ENCODE measurements around the gene BCL2L13.
"Not testable (repeated sequence)": the region's sequence is repeated elsewhere in the genome, so short reads cannot be mapped to it uniquely, and the experiment has no call there.

The BCL2L13 gene

DNA sequence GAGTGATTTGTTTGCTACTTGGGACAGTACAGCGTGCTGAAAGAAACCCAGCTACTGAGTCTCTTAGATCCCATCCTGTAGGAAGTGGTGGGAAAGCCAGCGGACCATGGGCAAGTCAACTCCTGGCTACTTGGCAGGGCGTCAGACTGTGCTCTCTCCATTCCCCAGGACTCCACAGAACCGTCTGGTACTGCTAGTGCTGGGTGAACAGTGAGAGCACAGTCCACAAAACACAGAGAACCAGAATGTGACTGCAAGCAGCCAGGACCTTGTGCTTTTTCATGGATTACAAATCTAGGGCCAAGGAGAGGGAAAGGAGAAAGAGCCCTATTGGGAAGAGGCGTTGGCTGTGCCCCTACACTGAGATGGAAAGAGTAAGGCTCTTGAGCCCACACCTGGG is 125.5 kb downstream of the BCL2L13 start:
- no peak for DNase-seq (ENCODE audit: low spot score)

GRCh38 chr22:17764852-17765251 is 126.3 kb downstream of the BCL2L13 start:
- DNase-seq (ENCODE audit: low spot score); in situ Hi-C loops (cut with MboI; ENCODE audit: low sequenced_read_pairs, unreplicated experiment): not testable (repeated sequence)

More for the DNA sequence above, 125.5 kb downstream of the BCL2L13 start:
- in situ Hi-C loops (cut with MboI; ENCODE audit: low sequenced_read_pairs, unreplicated experiment): no loop called here
- no peak for TF ChIP-seq CTCF (IDR thresholded peaks at IDR 0.05; ENCODE audit: borderline replicate concordance, control extremely low read depth, extremely low read depth, insufficient read depth, missing control alignments)

DNA sequence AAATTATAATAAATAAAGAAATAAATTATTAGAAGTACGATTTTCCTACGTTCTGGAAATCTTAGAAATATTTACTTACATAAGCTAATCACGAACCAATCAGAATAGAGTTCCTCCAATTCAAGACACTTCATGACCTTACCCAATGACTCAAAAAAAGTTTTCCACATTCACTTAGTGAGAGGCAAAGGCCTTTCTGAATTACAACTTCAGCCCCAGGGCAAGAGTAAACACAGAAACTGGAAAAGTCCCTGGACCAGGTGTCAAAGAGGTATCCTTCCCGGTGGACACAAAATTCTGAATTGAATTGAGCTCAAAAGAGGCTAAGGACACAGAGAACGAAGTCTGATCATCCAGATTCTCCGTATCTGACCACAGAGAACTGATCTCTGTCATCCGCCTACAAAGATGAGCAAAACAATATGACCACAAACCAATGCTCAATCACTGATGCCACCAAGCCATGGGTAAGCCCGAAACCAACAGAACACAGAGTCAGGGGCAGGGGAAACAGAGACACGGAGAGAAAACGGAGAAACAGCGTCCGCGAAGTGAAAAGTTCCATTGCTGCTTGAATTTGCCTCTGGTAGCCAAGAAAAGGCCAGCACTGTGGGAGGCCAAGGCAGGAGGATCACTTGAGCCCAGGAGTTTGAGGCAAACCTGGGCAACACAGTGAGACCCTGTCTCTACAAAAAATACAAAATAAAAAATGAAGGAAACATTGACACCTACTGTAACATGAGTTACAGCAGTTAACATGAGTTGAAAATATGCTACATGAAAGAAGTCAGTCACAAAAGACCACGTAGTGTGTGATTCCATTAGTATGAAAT is 128.9 kb downstream of the BCL2L13 start:
- no peak for TF ChIP-seq CTCF (IDR thresholded peaks at IDR 0.05; ENCODE audit: borderline replicate concordance, control extremely low read depth, extremely low read depth, insufficient read depth, missing control alignments)
- DNase-seq (ENCODE audit: low spot score): peak; percentile 73
- in situ Hi-C loops (cut with MboI; ENCODE audit: low sequenced_read_pairs, unreplicated experiment): no loop called here

- in situ Hi-C loops (cut with MboI; ENCODE audit: low sequenced_read_pairs, unreplicated experiment): no loop called here
- no peak for TF ChIP-seq CTCF (IDR thresholded peaks at IDR 0.05; ENCODE audit: borderline replicate concordance, control extremely low read depth, extremely low read depth, insufficient read depth, missing control alignments)
- DNase-seq (ENCODE audit: low spot score): no peak
Observed at GRCh38 chr22:17769013-17769715, 130.6 kb downstream of the BCL2L13 start.

DNA sequence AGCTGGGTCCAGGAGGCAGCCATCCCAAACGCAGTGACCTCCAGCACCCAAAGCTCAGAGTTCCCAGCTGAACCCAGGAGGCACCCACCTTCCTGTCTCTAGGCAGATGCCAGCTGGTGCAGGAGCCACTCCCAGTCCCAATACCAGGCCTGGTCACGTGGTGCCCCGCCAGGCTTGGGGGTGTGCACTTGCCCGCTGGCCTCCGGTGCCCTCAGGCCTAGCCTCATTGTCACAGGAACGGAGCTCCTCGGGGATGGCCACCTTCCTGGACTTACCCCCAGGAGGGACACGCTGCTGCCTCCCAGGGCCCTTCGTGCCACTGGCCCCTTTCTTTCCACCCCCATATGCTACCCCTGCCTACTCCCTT is 131.1 kb downstream of the BCL2L13 start:
- in situ Hi-C loops (cut with MboI; ENCODE audit: low sequenced_read_pairs, unreplicated experiment): no loop called here
- DNase-seq (ENCODE audit: low spot score): no peak
- no peak for TF ChIP-seq CTCF (IDR thresholded peaks at IDR 0.05; ENCODE audit: borderline replicate concordance, control extremely low read depth, extremely low read depth, insufficient read depth, missing control alignments)

DNA sequence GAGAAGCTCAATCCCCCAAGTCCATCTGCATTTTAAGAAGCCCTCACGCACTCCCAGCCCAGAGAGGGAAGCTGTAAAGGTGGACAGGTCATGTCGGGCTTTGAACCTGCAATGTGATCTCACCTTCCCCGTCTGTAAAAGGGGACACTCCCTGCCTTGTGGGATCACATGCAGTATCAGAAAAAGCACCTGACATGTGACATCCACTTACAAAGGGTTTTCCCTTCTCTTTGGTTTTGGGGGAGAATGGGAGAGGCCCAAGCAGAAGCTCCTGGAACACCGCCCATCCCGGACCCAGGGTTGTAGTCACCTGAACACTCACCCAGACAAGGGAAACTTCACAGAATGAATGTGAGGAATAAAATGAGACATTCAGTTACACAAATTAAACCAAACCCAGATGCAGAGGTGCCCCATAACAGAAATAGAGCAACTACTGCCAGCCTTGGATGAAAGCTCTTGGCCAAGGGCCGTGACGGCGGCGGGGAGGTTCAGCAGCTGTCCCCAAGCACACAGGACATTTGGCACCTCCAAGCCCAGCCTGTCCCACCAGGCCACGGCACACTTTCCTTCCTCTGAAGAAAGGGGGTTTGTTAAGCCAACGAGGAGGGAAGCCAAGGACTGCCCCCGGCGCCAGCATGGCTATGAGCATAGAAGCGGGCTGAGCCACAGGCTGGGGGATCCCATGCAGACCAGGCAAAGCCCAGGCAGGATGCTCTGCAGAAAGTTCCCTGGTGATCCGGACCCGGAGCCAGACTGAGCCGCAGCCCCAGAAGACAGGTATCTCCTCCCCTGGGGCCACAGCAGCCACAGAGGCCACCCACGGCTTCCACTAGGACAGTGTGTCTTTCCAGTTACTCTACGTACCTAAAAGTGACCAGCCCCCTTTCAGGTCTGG is 131.9 kb downstream of the BCL2L13 start:
- in situ Hi-C loops (cut with MboI; ENCODE audit: low sequenced_read_pairs, unreplicated experiment): no loop called here
- no peak for TF ChIP-seq CTCF (IDR thresholded peaks at IDR 0.05; ENCODE audit: borderline replicate concordance, control extremely low read depth, extremely low read depth, insufficient read depth, missing control alignments)

More for the DNA sequence above, 131.9 kb downstream of the BCL2L13 start:
- no peak for DNase-seq (ENCODE audit: low spot score)
